IMR-90 (cell line): ENCODE data around the gene CACNA2D3. TPM values are rescaled to one million over a fixed set of nuclear protein-coding genes. Genes with fewer than 3 reads are reported as not detected.
A peak's percentile ranks its signal among the peaks of the same experiment; 100 is the strongest.

ENCODE experiments used
- ATAC-seq: fragments of 200-7000 bp; cut with Tn5 transposase; 2 replicates; pipeline ENCODE4 v1.9.1; 2020; ENCODE audit warnings: low read depth, mild to moderate bottlenecking, moderate library complexity
- BruUV-seq: library from RNA; stranded (reverse); fragments of 400-500 nt; replicated peaks from 2 replicates; lab custom pipeline; 2021; lab: Mats Ljungman, UMichigan
- CTCF ChIA-PET: fragments of 300-600 bp; formaldehyde crosslinking; extraction: SDS; loops from one replicate; lab custom pipeline; 2021; ENCODE audit warnings: antibody characterized with exemption; lab: Yijun Ruan, JAX
- POLR2A ChIA-PET: fragments of 300-600 bp; sonication (Branson Sonifier 250); formaldehyde crosslinking; loops from one replicate; lab custom pipeline; 2022; ENCODE audit warnings: antibody characterized with exemption; ENCODE audit not compliant: unreplicated experiment; lab: Charles Lee
- DNase-seq: peaks from one replicate; pipeline ENCODE4 v3.0.0; 2013
- H2AFZ ChIP-seq: replicated peaks from 2 replicates; pipeline ENCODE3; 2013; ENCODE audit warnings: low read length, mild to moderate bottlenecking; ENCODE audit not compliant: poor library complexity
- H2AK5ac ChIP-seq: 2 replicates; pipeline ENCODE4 v1.6.1; 2013; ENCODE audit warnings: low read depth, low read length, inconsistent platforms
- H2AK9ac ChIP-seq: replicated peaks from 2 replicates; pipeline ENCODE3; 2013; ENCODE audit warnings: mild to moderate bottlenecking, low read depth, low read length, moderate library complexity; ENCODE audit not compliant: poor library complexity
- H2BK120ac ChIP-seq: 2 replicates; pipeline ENCODE4 v1.6.1; 2013; ENCODE audit warnings: low read depth, low read length, inconsistent platforms
- H2BK15ac ChIP-seq: 3 replicates; pipeline ENCODE4 v1.6.1; 2013; ENCODE audit warnings: low read depth, low read length, inconsistent platforms
- H2BK20ac ChIP-seq: 2 replicates; pipeline ENCODE4 v1.6.1; 2013; ENCODE audit warnings: low read depth, mild to moderate bottlenecking, inconsistent platforms, low read length, moderate library complexity
- H2BK5ac ChIP-seq: 2 replicates; pipeline ENCODE4 v1.6.1; 2013; ENCODE audit warnings: mild to moderate bottlenecking, low read depth, low read length, inconsistent platforms; ENCODE audit not compliant: poor library complexity, severe bottlenecking
- H3K14ac ChIP-seq: replicated peaks from 2 replicates; pipeline ENCODE4 v1.6.1; 2013; ENCODE audit warnings: low read depth, low read length, inconsistent platforms
- H3K18ac ChIP-seq: 2 replicates; pipeline ENCODE4 v1.6.1; 2013; ENCODE audit warnings: low read depth, low read length, control low read depth
- H3K23ac ChIP-seq: 2 replicates; pipeline ENCODE4 v1.6.1; 2013; ENCODE audit warnings: low read depth, low read length, inconsistent platforms
- H3K27ac ChIP-seq: 2 replicates; pipeline ENCODE4 v1.5.1; 2013; ENCODE audit warnings: mild to moderate bottlenecking, control low read depth, low read length; ENCODE audit not compliant: insufficient read depth
- H3K27me3 ChIP-seq: 2 replicates; pipeline ENCODE4 v1.6.1; 2013; ENCODE audit warnings: low read length; ENCODE audit not compliant: control insufficient read depth, insufficient read depth
- H3K36me3 ChIP-seq: 2 replicates; pipeline ENCODE4 v1.6.1; 2013; ENCODE audit warnings: low read length, mixed read lengths; ENCODE audit not compliant: control insufficient read depth, insufficient read depth
- H3K4ac ChIP-seq: 2 replicates; pipeline ENCODE4 v1.6.1; 2013; ENCODE audit warnings: low read depth, low read length, inconsistent platforms
- H3K4me1 ChIP-seq: 2 replicates; pipeline ENCODE4 v1.6.1; 2013; ENCODE audit warnings: low read length, mixed read lengths; ENCODE audit not compliant: control insufficient read depth, insufficient read depth
- H3K4me2 ChIP-seq: 2 replicates; pipeline ENCODE4 v1.6.1; 2013; ENCODE audit warnings: low read depth, mild to moderate bottlenecking, control low read depth, low read length, moderate library complexity
- H3K4me3 ChIP-seq: 2 replicates; pipeline ENCODE4 v1.5.1; 2013; ENCODE audit warnings: low read depth, mild to moderate bottlenecking, control low read depth, low read length, moderate library complexity; ENCODE audit not compliant: insufficient read depth
- H3K56ac ChIP-seq: 2 replicates; pipeline ENCODE4 v1.6.1; 2013; ENCODE audit warnings: low read length, inconsistent platforms; ENCODE audit not compliant: insufficient read depth; ENCODE audit errors: extremely low read depth
- H3K79me1 ChIP-seq, 2 experiments: 2 replicates each; pipeline ENCODE4 v1.6.1; 2013; ENCODE audit warnings: low read length in 2 of 2, inconsistent platforms in 1 of 2, low read depth in 1 of 2
- H3K9ac ChIP-seq: 2 replicates; pipeline ENCODE4 v1.6.1; 2013; ENCODE audit warnings: low read depth, low read length, control low read depth
- H3K9me1 ChIP-seq: 2 replicates; pipeline ENCODE4 v1.6.1; 2013; ENCODE audit warnings: low read length, inconsistent platforms; ENCODE audit not compliant: insufficient read depth
- H3K9me3 ChIP-seq: 2 replicates; pipeline ENCODE4 v1.6.1; 2013; ENCODE audit warnings: low read length; ENCODE audit not compliant: control insufficient read depth, insufficient read depth
- H4K20me1 ChIP-seq: 2 replicates; pipeline ENCODE4 v1.6.1; 2013; ENCODE audit warnings: low read length, inconsistent platforms; ENCODE audit not compliant: insufficient read depth
- H4K5ac ChIP-seq: 2 replicates; pipeline ENCODE4 v1.6.1; 2013; ENCODE audit warnings: mild to moderate bottlenecking, low read depth, low read length, control low read depth
- H4K8ac ChIP-seq, 2 experiments: 2 replicates each; pipeline ENCODE4 v1.6.1; 2013; ENCODE audit warnings: low read depth in 2 of 2, low read length in 2 of 2, control low read depth in 1 of 2, inconsistent platforms in 1 of 2
- H4K91ac ChIP-seq: 2 replicates; pipeline ENCODE4 v1.6.1; 2013; ENCODE audit warnings: low read depth, low read length, inconsistent platforms; ENCODE audit not compliant: insufficient read depth
- BHLHE40 ChIP-seq: fragments of 150-350 bp; IDR thresholded peaks from 2 replicates; pipeline ENCODE4 v1.6.1; 2016; ENCODE audit warnings: mild to moderate bottlenecking, low read depth, low read length
- CEBPB ChIP-seq: IDR thresholded peaks from 2 replicates; pipeline ENCODE4 v1.6.1; 2012; ENCODE audit warnings: low read depth, low read length, improper control_type of control experiment
- CHD1 ChIP-seq: IDR thresholded peaks from 2 replicates; pipeline ENCODE4 v1.6.1; 2012; ENCODE audit warnings: low read depth, low read length, improper control_type of control experiment
- FOS ChIP-seq: fragments of 150-350 bp; IDR thresholded peaks from 2 replicates; pipeline ENCODE4 v1.6.1; 2016; ENCODE audit warnings: low read depth, low read length
- MAFK ChIP-seq: IDR thresholded peaks from 2 replicates; pipeline ENCODE4 v1.6.1; 2012; ENCODE audit warnings: low read depth, low read length, improper control_type of control experiment
- MAZ ChIP-seq: IDR thresholded peaks from 2 replicates; pipeline ENCODE4 v1.6.1; 2012; ENCODE audit warnings: low read depth, mild to moderate bottlenecking, low read length, improper control_type of control experiment, moderate library complexity, borderline replicate concordance
- MXI1 ChIP-seq: IDR thresholded peaks from 2 replicates; pipeline ENCODE4 v1.6.1; 2012; ENCODE audit warnings: low read depth, mild to moderate bottlenecking, low read length, moderate library complexity, borderline replicate concordance
- POLR2A ChIP-seq: IDR thresholded peaks from 2 replicates; pipeline ENCODE4 v1.6.1; 2012; ENCODE audit warnings: mild to moderate bottlenecking, low read depth, low read length
- RAD21 ChIP-seq: IDR thresholded peaks from 2 replicates; pipeline ENCODE4 v1.6.1; 2012; ENCODE audit warnings: low read length, improper control_type of control experiment
- RCOR1 ChIP-seq: IDR thresholded peaks from 2 replicates; pipeline ENCODE4 v1.6.1; 2012; ENCODE audit warnings: mild to moderate bottlenecking, low read length, improper control_type of control experiment; ENCODE audit not compliant: insufficient replicate concordance
- RFX5 ChIP-seq: IDR thresholded peaks from 2 replicates; pipeline ENCODE4 v1.8.0; 2012; ENCODE audit warnings: low read depth, mild to moderate bottlenecking, low read length, moderate library complexity
- SMC3 ChIP-seq: fragments of 150-350 bp; IDR thresholded peaks from 2 replicates; pipeline ENCODE4 v1.6.1; 2016; ENCODE audit warnings: low read depth, mild to moderate bottlenecking, antibody characterized with exemption, low read length, moderate library complexity
- WGBS, 2 experiments: methylation state at CpG; one replicate each; pipeline versions ENCODE4 v1.1.5 to v1.1.7; 2013; ENCODE audit warnings: missing lambda C conversion rate in 2 of 2; ENCODE audit not compliant: insufficient read length in 1 of 2; ENCODE audit errors: extremely low coverage in 2 of 2; 5-methylcytosine and 5-hydroxymethylcytosine counted together
- dilution Hi-C: fragments of 300-500 bp; cut with HindIII; formaldehyde crosslinking; loops from one replicate; pipeline ENCODE4 v1.14.3; 2018; ENCODE audit warnings: low sequenced_read_pairs; ENCODE audit not compliant: unreplicated experiment
- in situ Hi-C: fragments of 300-500 bp; cut with MboI; formaldehyde crosslinking; loops from 3 replicates; pipeline ENCODE4 v1.14.3; 2019; ENCODE audit warnings: low sequenced_read_pairs, inconsistent platforms, mixed read lengths
- intact Hi-C: fragments of 100-400 bp; cut with micrococcal nuclease; formaldehyde crosslinking; loops from 2 replicates; pipeline ENCODE4 v1.10.0; 2022
- polyA plus RNA-seq, 3 experiments: library from polyadenylated mRNA; depleted of rRNA; stranded (reverse); fragments of >200 nt; gene quantifications; 2 replicates each; pipeline ENCODE4 v1.2.3, GENCODE V29; 2012; ENCODE audit warnings: low replicate concordance in 1 of 3
- total RNA-seq: library from RNA; depleted of rRNA; stranded (reverse); fragments of >200 nt; gene quantifications from 2 replicates; pipeline ENCODE4 v1.2.3, GENCODE V29; 2012
- TF ChIP-seq, protein P1 (sequence below): conservative IDR thresholded peaks from 2 replicates; pipeline ENCODE4 v1.5.1; 2012; ENCODE audit warnings: mild to moderate bottlenecking, low read depth, low read length, improper control_type of control experiment
- TF ChIP-seq, protein P2 (sequence below): fragments of 150-350 bp; IDR thresholded peaks from 2 replicates; pipeline ENCODE4 v1.6.1; 2017; ENCODE audit warnings: mild to moderate bottlenecking, antibody characterized with exemption, low read length, low read depth

CACNA2D3 gene
- total and polyA plus RNA-seq, 2 of the 4 experiments (the other 2 are of a cell fraction) = 0.36 to 0.41 TPM

DNA sequence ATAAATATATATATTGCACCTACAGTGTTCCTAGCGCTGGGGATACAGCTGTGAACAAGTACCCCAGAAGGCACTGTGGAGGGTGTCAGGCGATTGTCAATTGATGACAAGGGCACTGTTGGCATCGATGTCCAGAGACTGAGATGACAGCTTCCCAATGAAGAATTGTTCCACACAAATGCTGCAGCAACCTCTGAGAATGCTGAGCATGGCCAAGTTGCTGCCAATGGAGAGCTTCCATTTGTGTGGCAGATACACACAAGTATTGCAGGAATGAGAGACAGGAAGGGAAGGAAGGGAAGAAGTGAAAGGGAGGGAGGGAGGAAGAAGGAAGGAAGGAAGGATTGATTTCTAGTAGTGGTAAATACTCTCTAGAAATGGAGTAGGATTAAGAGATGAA lies 783.6 kb downstream of the CACNA2D3 start:
- H3K9ac ChIP-seq = 0 out of 2 replicates have a peak overlapping the region, but pooled peaks have one; percentile 36
- ChIA-PET POLR2A (no interaction called here), CTCF (interaction anchor here (1.4 kb wide), 1 partner anchor 9 kb away, joined by 3 read pairs; no protein-coding TSS in a partner anchor)
- peak overlapping the region; percentile 92 for H2BK120ac ChIP-seq
- H3K14ac ChIP-seq = peak overlapping the region; percentile 41; the same call in 1 of the 2 replicates
- H2BK15ac ChIP-seq = peak overlapping the region; percentile 82; the same call in 2 of the 3 replicates
- H3K18ac ChIP-seq = peak overlapping the region; percentile 87
- in situ Hi-C loops (no loop called here), intact Hi-C loops (loop anchor here (2.0 kb wide), 1 partner anchor 57 kb away; no protein-coding TSS in a partner anchor), dilution Hi-C loops (no loop called here)
- peak overlapping the region; percentile 78 for H4K91ac ChIP-seq
- no peaks in the 10 kb centered on the region for H4K20me1 ChIP-seq
- peak overlapping the region; percentile 79 for H3K4ac ChIP-seq
- peak overlapping the region; percentile 50 for H2AFZ ChIP-seq
- H3K79me1 ChIP-seq = no peaks in the 10 kb centered on the region
- DNase-seq (no peak), ATAC-seq (no peak)
- 95% methylated on average over 2 of the region's 3 CpGs; no CpG with 5 or more reads in 1 of the 2 experiments for WGBS, 2 experiments
- H2BK20ac ChIP-seq = peak overlapping the region; percentile 81
- no TSS peak for BruUV-seq
- peaks cover 19% of the 10 kb centered on the region for H3K9me1 ChIP-seq
- H4K8ac ChIP-seq = peak overlapping the region; percentile 57 to 59; a peak in 3 of 4 replicates
- peak overlapping the region; percentile 88 for H2AK5ac ChIP-seq
- H3K27me3 ChIP-seq = no peaks in the 10 kb centered on the region
- no peak overlapping the region for H2AK9ac ChIP-seq
- no peak overlapping the region for H3K4me2 ChIP-seq
- no peaks in the 10 kb centered on the region for H3K9me3 ChIP-seq
- H2BK5ac ChIP-seq = peak overlapping the region; percentile 95
- peak overlapping the region; percentile 49; the same call in 1 of the 2 replicates for H4K5ac ChIP-seq
- H3K36me3 ChIP-seq = no peaks in the 10 kb centered on the region
- H3K4me1 ChIP-seq = peaks cover 25% of the 10 kb centered on the region
- no peak overlapping the region for H3K4me3 ChIP-seq
- 0 out of 2 replicates have a peak overlapping the region, but pooled peaks have one; percentile 25 for H3K23ac ChIP-seq
- TF ChIP-seq POLR2A = no peak
- no peak for TF ChIP-seq FOS
- TF ChIP-seq MXI1 = no peak
- TF ChIP-seq MAFK = no peak
- TF ChIP-seq MAZ = no peak
- TF ChIP-seq, protein P1, sequence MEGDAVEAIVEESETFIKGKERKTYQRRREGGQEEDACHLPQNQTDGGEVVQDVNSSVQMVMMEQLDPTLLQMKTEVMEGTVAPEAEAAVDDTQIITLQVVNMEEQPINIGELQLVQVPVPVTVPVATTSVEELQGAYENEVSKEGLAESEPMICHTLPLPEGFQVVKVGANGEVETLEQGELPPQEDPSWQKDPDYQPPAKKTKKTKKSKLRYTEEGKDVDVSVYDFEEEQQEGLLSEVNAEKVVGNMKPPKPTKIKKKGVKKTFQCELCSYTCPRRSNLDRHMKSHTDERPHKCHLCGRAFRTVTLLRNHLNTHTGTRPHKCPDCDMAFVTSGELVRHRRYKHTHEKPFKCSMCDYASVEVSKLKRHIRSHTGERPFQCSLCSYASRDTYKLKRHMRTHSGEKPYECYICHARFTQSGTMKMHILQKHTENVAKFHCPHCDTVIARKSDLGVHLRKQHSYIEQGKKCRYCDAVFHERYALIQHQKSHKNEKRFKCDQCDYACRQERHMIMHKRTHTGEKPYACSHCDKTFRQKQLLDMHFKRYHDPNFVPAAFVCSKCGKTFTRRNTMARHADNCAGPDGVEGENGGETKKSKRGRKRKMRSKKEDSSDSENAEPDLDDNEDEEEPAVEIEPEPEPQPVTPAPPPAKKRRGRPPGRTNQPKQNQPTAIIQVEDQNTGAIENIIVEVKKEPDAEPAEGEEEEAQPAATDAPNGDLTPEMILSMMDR = no peak
- no peak for TF ChIP-seq CEBPB
- no peak for TF ChIP-seq RCOR1
- TF ChIP-seq CHD1 = no peak
- TF ChIP-seq, protein P2, sequence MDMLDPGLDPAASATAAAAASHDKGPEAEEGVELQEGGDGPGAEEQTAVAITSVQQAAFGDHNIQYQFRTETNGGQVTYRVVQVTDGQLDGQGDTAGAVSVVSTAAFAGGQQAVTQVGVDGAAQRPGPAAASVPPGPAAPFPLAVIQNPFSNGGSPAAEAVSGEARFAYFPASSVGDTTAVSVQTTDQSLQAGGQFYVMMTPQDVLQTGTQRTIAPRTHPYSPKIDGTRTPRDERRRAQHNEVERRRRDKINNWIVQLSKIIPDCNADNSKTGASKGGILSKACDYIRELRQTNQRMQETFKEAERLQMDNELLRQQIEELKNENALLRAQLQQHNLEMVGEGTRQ = no peak
- no peak for TF ChIP-seq RAD21
- TF ChIP-seq SMC3 = no peak
- TF ChIP-seq BHLHE40 = no peak
- no peak for TF ChIP-seq RFX5
- H3K56ac ChIP-seq = 0 out of 2 replicates have a peak overlapping the region, but pooled peaks have one; percentile 26
- peak overlapping the region; percentile 37; the same call in 1 of the 2 replicates for H3K27ac ChIP-seq
